NCI-H82 (cell line): ENCODE data around the gene CUBN.

Experiments used
- DNase-seq: peaks from one replicate; lab custom pipeline; 2025; lab: John Stamatoyannopoulos, UW

Gene CUBN

GRCh38 chr10:16820421-16820820, 309.2 kb downstream of the CUBN start:
- DNase-seq = no peak

GRCh38 chr10:16820018-16820417, 309.6 kb downstream of the CUBN start:
- no peak for DNase-seq

- no peak for DNase-seq
Observed at GRCh38 chr10:16819436-16819835, 310.2 kb downstream of the CUBN start.

GRCh38 chr10:16819026-16819425, 310.6 kb downstream of the CUBN start:
- DNase-seq = no peak

- peak; percentile 99 for DNase-seq
Observed at GRCh38 chr10:16817125-16818019, 312.2 kb downstream of the CUBN start, which contains the start of gene RSU1. Gene RSU1, minus strand, starts transcription at chr10:16817424. Its CDS starts 343 bp downstream, at chr10:16817081.

DNA sequence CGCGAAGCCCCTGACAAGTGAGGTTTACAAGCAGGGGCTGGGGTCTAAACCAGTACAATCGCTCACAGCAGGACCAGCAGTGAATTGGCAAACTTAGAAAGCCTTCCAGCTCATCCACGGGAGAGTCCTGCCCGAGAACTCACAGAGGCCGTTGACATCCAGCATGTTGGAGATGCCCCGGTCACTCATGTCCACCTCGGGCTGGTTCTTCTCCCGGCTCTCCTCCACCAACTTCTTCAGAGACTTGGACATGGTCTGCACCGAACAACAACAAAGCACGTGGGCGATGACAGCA, 312.8 kb downstream of the CUBN start:
- no peak for DNase-seq

GRCh38 chr10:16816171-16816570, 313.4 kb downstream of the CUBN start:
- peak; percentile 23 for DNase-seq

DNA sequence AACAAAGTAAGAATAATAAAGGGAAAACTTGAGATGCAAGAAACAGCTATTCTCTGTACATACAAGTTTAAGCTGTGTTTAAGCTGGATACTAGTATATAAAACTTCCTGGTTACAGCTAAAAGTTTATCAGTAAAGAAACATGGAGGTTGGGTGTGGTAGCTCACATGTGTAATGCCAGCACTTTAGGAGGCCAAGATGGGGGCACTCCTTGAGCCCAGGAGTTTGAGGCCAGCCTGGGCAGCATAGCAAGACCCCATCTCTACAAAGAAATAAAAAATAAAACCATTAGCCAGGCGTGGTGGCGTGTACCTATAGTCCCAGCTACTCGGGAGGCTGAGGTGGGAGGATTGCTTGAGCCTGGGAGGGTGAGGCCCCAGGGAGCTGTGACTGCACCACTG, 315.6 kb downstream of the CUBN start:
- DNase-seq = no peak

DNA sequence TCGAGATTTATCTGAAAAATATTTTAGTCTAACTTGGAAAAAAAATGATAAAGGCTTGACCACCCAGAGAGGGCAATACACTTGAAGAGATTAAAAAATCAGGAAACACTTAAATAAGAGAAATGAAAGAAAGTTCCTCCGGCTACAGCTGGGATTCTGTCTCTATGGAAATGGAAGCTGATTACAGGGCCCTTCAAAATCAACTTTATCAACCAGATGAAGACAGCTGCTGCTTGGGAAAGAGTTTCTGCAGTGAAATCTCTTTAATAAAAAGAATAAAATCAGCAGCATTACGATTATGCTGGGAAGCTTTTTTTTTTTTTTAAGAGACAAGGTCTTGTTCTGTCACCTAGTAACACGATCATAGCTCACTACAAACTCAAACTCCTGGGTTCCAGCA, 316.9 kb downstream of the CUBN start:
- no peak for DNase-seq

- DNase-seq = no peak
Observed at GRCh38 chr10:16811765-16812164, 317.8 kb downstream of the CUBN start.

- no peak for DNase-seq
Observed at GRCh38 chr10:16811292-16811691, 318.3 kb downstream of the CUBN start.

- DNase-seq = peak; percentile 76
Observed at GRCh38 chr10:16809074-16809718, 320.4 kb downstream of the CUBN start.

- no peak for DNase-seq
Observed at GRCh38 chr10:16804123-16804522, 325.5 kb downstream of the CUBN start.

- DNase-seq = no peak
Observed at GRCh38 chr10:16803464-16803863, 326.1 kb downstream of the CUBN start.

DNA sequence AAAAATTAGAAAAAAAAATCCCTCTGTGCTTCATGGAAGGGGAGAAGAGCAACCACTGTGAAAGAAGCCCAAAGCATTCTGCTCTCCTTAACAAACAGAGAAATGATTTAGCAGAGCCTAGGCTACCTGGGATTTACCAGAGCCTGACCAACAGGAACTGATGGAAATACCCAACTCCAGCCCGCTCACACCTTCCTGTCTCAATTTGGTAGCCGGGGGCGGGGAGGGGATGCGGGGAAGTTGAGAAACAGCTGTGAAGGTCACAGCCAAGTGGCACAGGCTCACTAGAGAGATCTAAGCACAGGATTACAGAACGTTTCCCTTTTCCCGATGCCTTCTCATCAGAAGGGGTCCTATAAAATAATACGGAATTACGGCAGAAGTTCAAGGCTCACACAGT, 330.0 kb downstream of the CUBN start:
- DNase-seq = no peak

GRCh38 chr10:16798571-16798970, 331.0 kb downstream of the CUBN start:
- DNase-seq = no peak

GRCh38 chr10:16795410-16796073, 334.1 kb downstream of the CUBN start:
- no peak for DNase-seq

DNA sequence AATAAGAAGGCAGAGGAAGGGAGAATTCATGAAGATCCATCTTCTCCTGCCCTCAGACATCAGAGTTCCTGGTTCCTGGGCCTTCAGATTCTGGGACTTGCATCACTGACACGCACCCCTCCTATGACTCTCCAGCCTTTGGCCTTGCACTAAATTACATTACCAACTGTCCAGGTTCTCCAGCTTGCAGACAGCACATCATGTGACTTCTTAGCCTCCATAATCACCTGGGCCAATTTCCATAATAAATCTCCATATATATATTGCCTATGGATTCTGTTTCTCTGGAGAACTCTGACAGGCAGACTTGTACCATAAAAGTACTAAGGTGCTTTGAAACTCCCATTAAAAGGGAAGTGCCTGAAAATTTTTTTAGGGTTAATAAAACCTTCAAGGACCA, 335.6 kb downstream of the CUBN start:
- DNase-seq = no peak

DNA sequence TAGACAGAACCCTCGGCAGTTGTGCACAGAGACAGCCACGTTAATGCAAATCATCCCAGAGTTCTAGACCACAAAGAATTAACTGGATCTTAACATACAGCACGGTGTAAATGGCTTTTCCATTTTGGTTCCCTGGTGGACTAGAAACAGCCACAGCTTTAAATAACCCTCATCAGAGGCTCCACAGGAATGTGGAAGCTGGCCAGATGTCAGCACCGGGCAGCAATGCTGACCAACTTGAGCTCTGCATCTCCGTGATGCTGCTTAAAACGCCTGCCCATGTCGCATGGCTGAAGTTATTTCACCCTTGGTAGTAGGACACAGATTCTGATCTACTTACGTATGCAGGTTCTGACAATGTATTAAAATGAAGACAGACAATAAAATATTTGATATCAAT, 336.9 kb downstream of the CUBN start:
- DNase-seq = no peak

GRCh38 chr10:16789765-16790164, 339.8 kb downstream of the CUBN start:
- no peak for DNase-seq

DNA sequence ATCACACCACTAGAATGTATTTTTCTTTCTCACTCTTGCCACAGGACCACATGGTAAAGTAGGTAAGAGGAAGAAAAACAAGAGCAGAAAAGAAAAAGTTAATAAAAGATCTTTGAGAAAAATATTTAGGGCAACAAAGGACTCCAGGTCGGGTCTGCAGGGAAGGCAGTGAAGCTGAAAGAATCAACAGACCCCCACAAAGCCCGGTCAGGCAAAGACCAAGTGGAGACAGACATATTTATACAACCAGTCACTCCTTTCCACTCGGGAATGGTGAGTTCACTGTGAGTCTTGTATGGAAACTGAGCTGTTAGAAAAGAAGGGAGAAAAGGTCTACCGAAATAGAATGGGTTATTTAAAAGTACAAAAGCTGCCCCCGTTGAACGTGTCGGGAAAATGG, 340.4 kb downstream of the CUBN start:
- DNase-seq = no peak

DNA sequence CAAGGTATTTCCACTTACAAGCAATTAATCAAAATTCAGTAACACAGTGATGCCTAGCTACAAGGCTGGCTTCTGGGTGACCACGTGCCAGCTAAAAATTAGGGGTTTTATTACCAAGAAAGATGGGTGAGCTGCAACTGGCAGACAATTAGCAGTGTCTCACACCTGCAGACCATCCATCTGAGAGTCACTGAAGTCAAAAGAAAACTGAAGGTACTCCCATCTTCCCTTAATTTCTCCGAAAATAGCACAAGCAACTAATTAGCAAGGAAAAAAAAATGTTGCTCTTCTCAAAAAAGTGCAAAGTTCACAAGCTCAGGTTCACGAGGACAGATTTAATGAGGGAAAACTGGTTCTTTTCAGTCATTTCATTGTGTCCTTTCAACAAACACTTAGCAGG, 340.8 kb downstream of the CUBN start:
- DNase-seq = no peak

- no peak for DNase-seq
Observed at GRCh38 chr10:16788125-16788524, 341.5 kb downstream of the CUBN start.
